GM23338 (cell line): ENCODE results near the gene LTBR. TPM values are rescaled to one million over a fixed set of nuclear protein-coding genes. Genes with fewer than 3 reads are reported as not detected.

Experiments
- ATAC-seq: fragments of 200-7000 bp; cut with Tn5 transposase; 3 replicates; pipeline ENCODE4 v1.9.1; 2020
- DNase-seq: peaks from one replicate; pipeline ENCODE4 v3.0.0-alpha.2; 2015; ENCODE audit warnings: low spot score
- H2AFZ ChIP-seq: fragments of 200-600 bp; sonication (generic); 2 replicates; pipeline ENCODE4 v1.8.0; 2016; ENCODE audit warnings: antibody characterized with exemption, mild to moderate bottlenecking, moderate library complexity
- H3F3A ChIP-seq: fragments of 200-600 bp; sonication (generic); replicated peaks from 2 replicates; pipeline ENCODE4 v1.8.0; 2017; ENCODE audit warnings: antibody characterized with exemption, mixed run types, low read depth
- H3K27ac ChIP-seq: fragments of 200-600 bp; sonication (generic); 2 replicates; pipeline ENCODE4 v1.6.1; 2016; ENCODE audit warnings: low read depth
- H3K27me3 ChIP-seq: fragments of 200-600 bp; sonication (generic); 2 replicates; pipeline ENCODE4 v1.8.0; 2016; ENCODE audit warnings: mild to moderate bottlenecking, mixed run types, moderate library complexity; ENCODE audit not compliant: insufficient read depth
- H3K36me3 ChIP-seq: fragments of 200-600 bp; sonication (generic); 2 replicates; pipeline ENCODE4 v1.8.0; 2016; ENCODE audit warnings: mild to moderate bottlenecking; ENCODE audit not compliant: insufficient read depth
- H3K4me1 ChIP-seq: fragments of 200-600 bp; sonication (generic); 2 replicates; pipeline ENCODE4 v1.8.0; 2016; ENCODE audit warnings: mild to moderate bottlenecking, moderate library complexity; ENCODE audit not compliant: insufficient read depth
- H3K4me2 ChIP-seq: fragments of 200-600 bp; sonication (generic); 2 replicates; pipeline ENCODE4 v1.7.1; 2017; ENCODE audit warnings: mixed run types
- H3K4me3 ChIP-seq: fragments of 200-600 bp; sonication (generic); 2 replicates; pipeline ENCODE4 v1.6.1; 2016; ENCODE audit warnings: mixed run types
- H3K79me2 ChIP-seq: fragments of 200-600 bp; sonication (generic); replicated peaks from 2 replicates; pipeline ENCODE4 v1.8.0; 2017; ENCODE audit warnings: mild to moderate bottlenecking; ENCODE audit not compliant: insufficient read depth
- H3K9me2 ChIP-seq: fragments of 200-600 bp; sonication (generic); 2 replicates; pipeline ENCODE4 v1.8.0; 2017; ENCODE audit not compliant: insufficient read depth
- H4K20me1 ChIP-seq: fragments of 200-600 bp; sonication (generic); replicated peaks from 2 replicates; pipeline ENCODE4 v1.8.0; 2017; ENCODE audit warnings: mild to moderate bottlenecking; ENCODE audit not compliant: insufficient read depth
- H3K27ac Mint-ChIP-seq: 2 replicates; pipeline ENCODE4 v1.8.0; 2020; ENCODE audit warnings: inconsistent platforms, mild to moderate bottlenecking, moderate library complexity, mixed read lengths
- H3K27me3 Mint-ChIP-seq: 3 replicates; pipeline ENCODE4 v1.8.0; 2022; ENCODE audit warnings: low read depth, mild to moderate bottlenecking, moderate library complexity, mixed read lengths, inconsistent platforms; ENCODE audit not compliant: insufficient read depth, poor library complexity
- H3K36me3 Mint-ChIP-seq: 3 replicates; pipeline ENCODE4 v1.8.0; 2021; ENCODE audit warnings: low read depth, mild to moderate bottlenecking, inconsistent platforms, moderate library complexity, mixed read lengths
- H3K4me1 Mint-ChIP-seq: 3 replicates; pipeline ENCODE4 v1.8.0; 2020; ENCODE audit warnings: mild to moderate bottlenecking, inconsistent platforms, mixed read lengths
- H3K4me3 Mint-ChIP-seq: 3 replicates; pipeline ENCODE4 v1.8.0; 2021; ENCODE audit warnings: moderate library complexity, mild to moderate bottlenecking, inconsistent platforms, mixed read lengths
- H3K9me3 Mint-ChIP-seq: 3 replicates; pipeline ENCODE4 v1.8.0; 2020; ENCODE audit warnings: moderate library complexity, mild to moderate bottlenecking, inconsistent platforms, mixed read lengths
- CREB1 ChIP-seq: fragments of 250-450 bp; sonication (Bioruptor Pico); IDR thresholded peaks from 2 replicates; pipeline ENCODE4 v1.5.0; 2020; ENCODE audit warnings: low read depth, mild to moderate bottlenecking, moderate library complexity
- EZH2 ChIP-seq: fragments of 200-600 bp; sonication (generic); IDR thresholded peaks from one replicate; pipeline ENCODE4 v1.8.0; 2017; ENCODE audit warnings: antibody characterized with exemption, mild to moderate bottlenecking, low read depth; ENCODE audit not compliant: unreplicated experiment
- EZH2phosphoT487 ChIP-seq: fragments of 200-600 bp; sonication (generic); IDR thresholded peaks from one replicate; pipeline ENCODE4 v1.8.1; 2018; ENCODE audit warnings: antibody characterized with exemption; ENCODE audit not compliant: unreplicated experiment
- JUNB ChIP-seq: IDR thresholded peaks from one replicate; pipeline ENCODE4 v1.6.1; 2016; ENCODE audit warnings: antibody characterized with exemption; ENCODE audit not compliant: unreplicated experiment
- NANOG ChIP-seq: IDR thresholded peaks from 2 replicates; pipeline ENCODE4 v1.6.1; 2016; ENCODE audit warnings: antibody characterized with exemption, borderline replicate concordance
- POLR2AphosphoS5 ChIP-seq: IDR thresholded peaks from 2 replicates; pipeline ENCODE4 v1.6.1; 2016; ENCODE audit warnings: antibody characterized with exemption, low read depth
- STAT1 ChIP-seq: IDR thresholded peaks from one replicate; pipeline ENCODE4 v1.6.1; 2016; ENCODE audit warnings: antibody characterized with exemption; ENCODE audit not compliant: unreplicated experiment
- ZNF114 ChIP-seq: fragments of 250-450 bp; sonication (Bioruptor Pico); IDR thresholded peaks from 2 replicates; pipeline ENCODE4 v1.5.0; 2020; ENCODE audit warnings: mild to moderate bottlenecking, moderate library complexity
- ZNF331 ChIP-seq: fragments of 250-450 bp; sonication (Bioruptor Pico); IDR thresholded peaks from 2 replicates; pipeline ENCODE4 v1.5.0; 2020; ENCODE audit warnings: low read depth, mild to moderate bottlenecking, moderate library complexity
- polyA plus RNA-seq: library from polyadenylated mRNA; unstranded; fragments of >200 nt; fragmentation: Nextera tagmentation; extraction: Ambion mirVana; gene quantifications from 2 replicates; pipeline ENCODE4 v1.2.1, GENCODE V29; 2016
- total RNA-seq: library from RNA; depleted of rRNA; stranded (reverse); fragments of >200 nt; shearing (Covaris generic); gene quantifications from 2 replicates; pipeline ENCODE4 v1.2.3, GENCODE V29; 2014
- TF ChIP-seq, protein P1 (sequence below): IDR thresholded peaks from 2 replicates; pipeline ENCODE4 v1.6.1; 2016; ENCODE audit warnings: antibody characterized with exemption
- TF ChIP-seq, protein P2 (sequence below), 2 experiments: fragments of 200-600 bp in 1 of 2; sonication (generic) in 1 of 2; conservative IDR thresholded peaks; 2 replicates each; pipeline versions ENCODE4 v1.5.1 to v1.6.1; 2016 to 2017; ENCODE audit warnings: antibody characterized with exemption in 2 of 2, low read depth in 2 of 2, mild to moderate bottlenecking in 2 of 2, moderate library complexity in 1 of 2
- TF ChIP-seq, protein P3 (sequence below): IDR thresholded peaks from one replicate; pipeline ENCODE4 v1.6.1; 2018; ENCODE audit warnings: antibody characterized with exemption; ENCODE audit not compliant: unreplicated experiment
- TF ChIP-seq, protein P4 (sequence below): fragments of 250-450 bp; sonication (Bioruptor Pico); IDR thresholded peaks from 2 replicates; pipeline ENCODE4 v1.5.0; 2020; ENCODE audit warnings: mild to moderate bottlenecking, moderate library complexity

Gene LTBR
- total and polyA plus RNA-seq, 2 experiments from 2014 or later: 6.1 to 6.8 TPM

DNA sequence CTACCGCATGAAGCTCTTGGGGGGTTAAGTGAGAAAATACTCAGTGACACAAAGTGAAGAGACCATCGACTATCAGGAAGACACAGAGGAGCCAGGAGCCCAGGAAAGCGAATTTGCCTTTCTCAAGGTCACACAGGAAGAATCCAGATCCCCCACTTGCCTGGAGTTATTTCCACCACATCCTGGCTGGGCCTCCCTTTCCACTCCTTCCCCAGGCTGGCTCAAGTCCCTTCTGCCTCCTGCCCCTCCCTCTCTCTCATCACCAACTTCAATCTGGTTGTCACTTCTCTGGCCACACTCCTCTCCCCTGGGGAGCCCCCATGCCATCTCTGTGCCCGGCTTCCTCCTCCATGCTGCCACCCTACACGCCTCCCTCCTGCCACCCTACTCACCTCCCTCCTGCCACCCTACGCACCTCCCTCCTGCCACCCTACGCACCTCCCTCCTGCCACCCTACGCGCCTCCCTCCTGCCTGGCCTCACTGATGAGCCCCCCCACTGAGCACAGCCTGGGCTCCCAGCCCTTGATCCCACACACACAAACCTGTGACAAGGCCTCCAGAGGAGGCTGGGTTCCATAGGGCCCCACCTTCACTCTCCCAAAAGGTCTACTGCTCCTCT, 14.9 kb upstream of the LTBR start:
- Histone ChIP-seq H3K4me1 (peaks cover 44% of the 10 kb centered on the region), H3K27ac (no peak overlapping the region), H3K9me2 (no peaks in the 10 kb centered on the region), H3K4me2 (no peak overlapping the region), H3K27me3 (no peaks in the 10 kb centered on the region), H3K36me3 (no peaks in the 10 kb centered on the region), H2AFZ (no peak overlapping the region), H3K79me2 (peaks cover 95% of the 10 kb centered on the region), H3K4me3 (no peak overlapping the region), H3F3A (peaks cover 29% of the 10 kb centered on the region; the same call in 1 of the 2 replicates), H4K20me1 (peaks cover 24% of the 10 kb centered on the region)
- ATAC-seq (no peak), DNase-seq (no peak)
- H3K9me3 Mint-ChIP-seq: no peaks in the 10 kb centered on the region
- H3K4me1 Mint-ChIP-seq: peaks cover 67% of the 10 kb centered on the region
- H3K4me3 Mint-ChIP-seq: no peak overlapping the region
- H3K27me3 Mint-ChIP-seq: peaks cover 12% of the 10 kb centered on the region
- peak overlapping the region; percentile 65 for H3K27ac Mint-ChIP-seq
- TF ChIP-seq STAT1 (no peak), POLR2AphosphoS5 (no peak), ZNF114 (CRISPR knock-in tag) (no peak), ZNF331 (no peak), CREB1 (CRISPR knock-in tag) (no peak), EZH2 (no peak), JUNB (no peak), NANOG (no peak), EZH2phosphoT487 (no peak)
- TF ChIP-seq, protein P1, sequence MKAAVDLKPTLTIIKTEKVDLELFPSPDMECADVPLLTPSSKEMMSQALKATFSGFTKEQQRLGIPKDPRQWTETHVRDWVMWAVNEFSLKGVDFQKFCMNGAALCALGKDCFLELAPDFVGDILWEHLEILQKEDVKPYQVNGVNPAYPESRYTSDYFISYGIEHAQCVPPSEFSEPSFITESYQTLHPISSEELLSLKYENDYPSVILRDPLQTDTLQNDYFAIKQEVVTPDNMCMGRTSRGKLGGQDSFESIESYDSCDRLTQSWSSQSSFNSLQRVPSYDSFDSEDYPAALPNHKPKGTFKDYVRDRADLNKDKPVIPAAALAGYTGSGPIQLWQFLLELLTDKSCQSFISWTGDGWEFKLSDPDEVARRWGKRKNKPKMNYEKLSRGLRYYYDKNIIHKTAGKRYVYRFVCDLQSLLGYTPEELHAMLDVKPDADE: no peak
- TF ChIP-seq, protein P2, sequence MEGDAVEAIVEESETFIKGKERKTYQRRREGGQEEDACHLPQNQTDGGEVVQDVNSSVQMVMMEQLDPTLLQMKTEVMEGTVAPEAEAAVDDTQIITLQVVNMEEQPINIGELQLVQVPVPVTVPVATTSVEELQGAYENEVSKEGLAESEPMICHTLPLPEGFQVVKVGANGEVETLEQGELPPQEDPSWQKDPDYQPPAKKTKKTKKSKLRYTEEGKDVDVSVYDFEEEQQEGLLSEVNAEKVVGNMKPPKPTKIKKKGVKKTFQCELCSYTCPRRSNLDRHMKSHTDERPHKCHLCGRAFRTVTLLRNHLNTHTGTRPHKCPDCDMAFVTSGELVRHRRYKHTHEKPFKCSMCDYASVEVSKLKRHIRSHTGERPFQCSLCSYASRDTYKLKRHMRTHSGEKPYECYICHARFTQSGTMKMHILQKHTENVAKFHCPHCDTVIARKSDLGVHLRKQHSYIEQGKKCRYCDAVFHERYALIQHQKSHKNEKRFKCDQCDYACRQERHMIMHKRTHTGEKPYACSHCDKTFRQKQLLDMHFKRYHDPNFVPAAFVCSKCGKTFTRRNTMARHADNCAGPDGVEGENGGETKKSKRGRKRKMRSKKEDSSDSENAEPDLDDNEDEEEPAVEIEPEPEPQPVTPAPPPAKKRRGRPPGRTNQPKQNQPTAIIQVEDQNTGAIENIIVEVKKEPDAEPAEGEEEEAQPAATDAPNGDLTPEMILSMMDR (conservative IDR thresholded peaks at IDR 0.05; ENCODE audit: low read depth in 2 of 2): no peak
- TF ChIP-seq, protein P3, sequence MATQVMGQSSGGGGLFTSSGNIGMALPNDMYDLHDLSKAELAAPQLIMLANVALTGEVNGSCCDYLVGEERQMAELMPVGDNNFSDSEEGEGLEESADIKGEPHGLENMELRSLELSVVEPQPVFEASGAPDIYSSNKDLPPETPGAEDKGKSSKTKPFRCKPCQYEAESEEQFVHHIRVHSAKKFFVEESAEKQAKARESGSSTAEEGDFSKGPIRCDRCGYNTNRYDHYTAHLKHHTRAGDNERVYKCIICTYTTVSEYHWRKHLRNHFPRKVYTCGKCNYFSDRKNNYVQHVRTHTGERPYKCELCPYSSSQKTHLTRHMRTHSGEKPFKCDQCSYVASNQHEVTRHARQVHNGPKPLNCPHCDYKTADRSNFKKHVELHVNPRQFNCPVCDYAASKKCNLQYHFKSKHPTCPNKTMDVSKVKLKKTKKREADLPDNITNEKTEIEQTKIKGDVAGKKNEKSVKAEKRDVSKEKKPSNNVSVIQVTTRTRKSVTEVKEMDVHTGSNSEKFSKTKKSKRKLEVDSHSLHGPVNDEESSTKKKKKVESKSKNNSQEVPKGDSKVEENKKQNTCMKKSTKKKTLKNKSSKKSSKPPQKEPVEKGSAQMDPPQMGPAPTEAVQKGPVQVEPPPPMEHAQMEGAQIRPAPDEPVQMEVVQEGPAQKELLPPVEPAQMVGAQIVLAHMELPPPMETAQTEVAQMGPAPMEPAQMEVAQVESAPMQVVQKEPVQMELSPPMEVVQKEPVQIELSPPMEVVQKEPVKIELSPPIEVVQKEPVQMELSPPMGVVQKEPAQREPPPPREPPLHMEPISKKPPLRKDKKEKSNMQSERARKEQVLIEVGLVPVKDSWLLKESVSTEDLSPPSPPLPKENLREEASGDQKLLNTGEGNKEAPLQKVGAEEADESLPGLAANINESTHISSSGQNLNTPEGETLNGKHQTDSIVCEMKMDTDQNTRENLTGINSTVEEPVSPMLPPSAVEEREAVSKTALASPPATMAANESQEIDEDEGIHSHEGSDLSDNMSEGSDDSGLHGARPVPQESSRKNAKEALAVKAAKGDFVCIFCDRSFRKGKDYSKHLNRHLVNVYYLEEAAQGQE: no peak
- TF ChIP-seq, protein P4, sequence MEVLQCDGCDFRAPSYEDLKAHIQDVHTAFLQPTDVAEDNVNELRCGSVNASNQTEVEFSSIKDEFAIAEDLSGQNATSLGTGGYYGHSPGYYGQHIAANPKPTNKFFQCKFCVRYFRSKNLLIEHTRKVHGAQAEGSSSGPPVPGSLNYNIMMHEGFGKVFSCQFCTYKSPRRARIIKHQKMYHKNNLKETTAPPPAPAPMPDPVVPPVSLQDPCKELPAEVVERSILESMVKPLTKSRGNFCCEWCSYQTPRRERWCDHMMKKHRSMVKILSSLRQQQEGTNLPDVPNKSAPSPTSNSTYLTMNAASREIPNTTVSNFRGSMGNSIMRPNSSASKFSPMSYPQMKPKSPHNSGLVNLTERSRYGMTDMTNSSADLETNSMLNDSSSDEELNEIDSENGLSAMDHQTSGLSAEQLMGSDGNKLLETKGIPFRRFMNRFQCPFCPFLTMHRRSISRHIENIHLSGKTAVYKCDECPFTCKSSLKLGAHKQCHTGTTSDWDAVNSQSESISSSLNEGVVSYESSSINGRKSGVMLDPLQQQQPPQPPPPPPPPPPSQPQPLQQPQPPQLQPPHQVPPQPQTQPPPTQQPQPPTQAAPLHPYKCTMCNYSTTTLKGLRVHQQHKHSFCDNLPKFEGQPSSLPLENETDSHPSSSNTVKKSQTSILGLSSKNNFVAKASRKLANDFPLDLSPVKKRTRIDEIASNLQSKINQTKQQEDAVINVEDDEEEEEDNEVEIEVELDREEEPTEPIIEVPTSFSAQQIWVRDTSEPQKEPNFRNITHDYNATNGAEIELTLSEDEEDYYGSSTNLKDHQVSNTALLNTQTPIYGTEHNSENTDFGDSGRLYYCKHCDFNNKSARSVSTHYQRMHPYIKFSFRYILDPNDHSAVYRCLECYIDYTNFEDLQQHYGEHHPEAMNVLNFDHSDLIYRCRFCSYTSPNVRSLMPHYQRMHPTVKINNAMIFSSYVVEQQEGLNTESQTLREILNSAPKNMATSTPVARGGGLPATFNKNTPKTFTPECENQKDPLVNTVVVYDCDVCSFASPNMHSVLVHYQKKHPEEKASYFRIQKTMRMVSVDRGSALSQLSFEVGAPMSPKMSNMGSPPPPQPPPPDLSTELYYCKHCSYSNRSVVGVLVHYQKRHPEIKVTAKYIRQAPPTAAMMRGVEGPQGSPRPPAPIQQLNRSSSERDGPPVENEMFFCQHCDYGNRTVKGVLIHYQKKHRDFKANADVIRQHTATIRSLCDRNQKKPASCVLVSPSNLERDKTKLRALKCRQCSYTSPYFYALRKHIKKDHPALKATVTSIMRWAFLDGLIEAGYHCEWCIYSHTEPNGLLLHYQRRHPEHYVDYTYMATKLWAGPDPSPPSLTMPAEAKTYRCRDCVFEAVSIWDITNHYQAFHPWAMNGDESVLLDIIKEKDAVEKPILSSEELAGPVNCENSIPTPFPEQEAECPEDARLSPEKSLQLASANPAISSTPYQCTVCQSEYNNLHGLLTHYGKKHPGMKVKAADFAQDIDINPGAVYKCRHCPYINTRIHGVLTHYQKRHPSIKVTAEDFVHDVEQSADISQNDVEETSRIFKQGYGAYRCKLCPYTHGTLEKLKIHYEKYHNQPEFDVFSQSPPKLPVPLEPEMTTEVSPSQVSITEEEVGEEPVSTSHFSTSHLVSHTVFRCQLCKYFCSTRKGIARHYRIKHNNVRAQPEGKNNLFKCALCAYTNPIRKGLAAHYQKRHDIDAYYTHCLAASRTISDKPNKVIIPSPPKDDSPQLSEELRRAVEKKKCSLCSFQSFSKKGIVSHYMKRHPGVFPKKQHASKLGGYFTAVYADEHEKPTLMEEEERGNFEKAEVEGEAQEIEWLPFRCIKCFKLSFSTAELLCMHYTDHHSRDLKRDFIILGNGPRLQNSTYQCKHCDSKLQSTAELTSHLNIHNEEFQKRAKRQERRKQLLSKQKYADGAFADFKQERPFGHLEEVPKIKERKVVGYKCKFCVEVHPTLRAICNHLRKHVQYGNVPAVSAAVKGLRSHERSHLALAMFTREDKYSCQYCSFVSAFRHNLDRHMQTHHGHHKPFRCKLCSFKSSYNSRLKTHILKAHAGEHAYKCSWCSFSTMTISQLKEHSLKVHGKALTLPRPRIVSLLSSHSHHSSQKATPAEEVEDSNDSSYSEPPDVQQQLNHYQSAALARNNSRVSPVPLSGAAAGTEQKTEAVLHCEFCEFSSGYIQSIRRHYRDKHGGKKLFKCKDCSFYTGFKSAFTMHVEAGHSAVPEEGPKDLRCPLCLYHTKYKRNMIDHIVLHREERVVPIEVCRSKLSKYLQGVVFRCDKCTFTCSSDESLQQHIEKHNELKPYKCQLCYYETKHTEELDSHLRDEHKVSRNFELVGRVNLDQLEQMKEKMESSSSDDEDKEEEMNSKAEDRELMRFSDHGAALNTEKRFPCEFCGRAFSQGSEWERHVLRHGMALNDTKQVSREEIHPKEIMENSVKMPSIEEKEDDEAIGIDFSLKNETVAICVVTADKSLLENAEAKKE (CRISPR knock-in tag): no peak
- peaks cover 59% of the 10 kb centered on the region for H3K36me3 Mint-ChIP-seq
